Neutrophil (primary cell): ENCODE measurements around the gene PDE4D.
"Not testable (repeated sequence)": the region's sequence is repeated elsewhere in the genome, so short reads cannot be mapped to it uniquely, and the experiment has no call there.

ENCODE experiments used
- H3K27ac ChIP-seq: fragments of 200-600 bp; sonication (generic); 2 replicates; pipeline ENCODE4 v1.5.1; 2016; ENCODE audit warnings: mild to moderate bottlenecking, moderate library complexity
- H3K27me3 ChIP-seq: fragments of 200-600 bp; sonication (generic); 2 replicates; pipeline ENCODE4 v1.6.0; 2016; ENCODE audit warnings: mild to moderate bottlenecking
- H3K36me3 ChIP-seq: fragments of 200-600 bp; sonication (generic); 2 replicates; pipeline ENCODE4 v1.5.1; 2017
- H3K4me1 ChIP-seq, 2 experiments: fragments of 200-600 bp in 1 of 2; sonication (generic) in 1 of 2; 1 replicate in 1 of 2; 2 replicates in 1 of 2; pipeline versions ENCODE4 v1.5.1 to v1.6.1; 2013 to 2016; ENCODE audit warnings: low read depth in 1 of 2, low read length in 1 of 2, mild to moderate bottlenecking in 1 of 2, moderate library complexity in 1 of 2; ENCODE audit not compliant: control insufficient read depth in 1 of 2, insufficient read depth in 1 of 2
- H3K4me3 ChIP-seq, 2 experiments: fragments of 200-600 bp in 1 of 2; sonication (generic) in 1 of 2; 1 replicate in 1 of 2; 2 replicates in 1 of 2; pipeline ENCODE4 v1.5.1; 2013 to 2016; ENCODE audit warnings: low read depth in 1 of 2, low read length in 1 of 2, mild to moderate bottlenecking in 1 of 2, moderate library complexity in 1 of 2
- H3K9me3 ChIP-seq: fragments of 200-600 bp; sonication (generic); 2 replicates; pipeline ENCODE4 v1.5.1; 2016
- TF ChIP-seq, protein P1 (sequence below): fragments of 200-600 bp; sonication (generic); IDR thresholded peaks from 2 replicates; pipeline ENCODE4 v1.5.1; 2016; ENCODE audit warnings: antibody characterized with exemption

PDE4D gene

DNA sequence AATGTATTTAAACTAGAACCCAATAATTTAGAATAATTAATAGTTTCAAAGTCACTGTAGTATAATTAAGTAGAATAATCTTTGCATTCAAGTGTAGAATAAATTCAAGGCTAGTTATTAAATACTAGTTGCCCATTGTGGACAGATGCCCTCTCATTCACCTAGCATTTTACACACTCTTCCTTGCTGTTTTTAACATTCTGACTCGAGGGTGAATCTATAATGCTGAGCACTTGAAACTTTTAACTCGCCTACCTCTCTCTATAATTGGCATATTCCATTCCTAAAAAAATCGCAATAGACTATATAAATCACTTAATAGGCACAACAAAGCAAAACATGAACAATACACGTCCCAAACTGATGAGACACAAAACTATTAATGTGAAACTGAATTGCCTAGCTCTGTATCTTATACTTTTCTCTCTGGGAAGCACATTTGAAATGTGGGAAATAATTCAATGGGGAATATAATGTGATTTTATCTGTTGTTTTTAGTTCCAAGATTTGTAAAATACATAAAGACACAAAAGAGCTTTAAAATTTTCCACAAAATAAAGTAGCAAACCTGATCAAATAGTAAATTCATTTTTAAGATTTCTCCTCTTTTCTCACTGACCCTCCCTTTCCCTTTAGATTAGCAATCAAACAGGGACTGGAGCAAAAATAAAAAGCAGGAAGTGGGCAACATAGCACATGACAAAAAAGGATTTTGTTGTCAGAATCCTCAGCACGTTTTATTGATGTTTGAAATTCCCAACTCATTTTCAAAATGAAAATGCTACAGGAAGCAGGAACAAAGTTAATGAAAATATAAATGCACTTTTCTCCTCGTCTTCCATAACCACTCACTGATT is 295.6 kb downstream of the PDE4D start:
- peak overlapping the region; percentile 46 for H3K27ac ChIP-seq

DNA sequence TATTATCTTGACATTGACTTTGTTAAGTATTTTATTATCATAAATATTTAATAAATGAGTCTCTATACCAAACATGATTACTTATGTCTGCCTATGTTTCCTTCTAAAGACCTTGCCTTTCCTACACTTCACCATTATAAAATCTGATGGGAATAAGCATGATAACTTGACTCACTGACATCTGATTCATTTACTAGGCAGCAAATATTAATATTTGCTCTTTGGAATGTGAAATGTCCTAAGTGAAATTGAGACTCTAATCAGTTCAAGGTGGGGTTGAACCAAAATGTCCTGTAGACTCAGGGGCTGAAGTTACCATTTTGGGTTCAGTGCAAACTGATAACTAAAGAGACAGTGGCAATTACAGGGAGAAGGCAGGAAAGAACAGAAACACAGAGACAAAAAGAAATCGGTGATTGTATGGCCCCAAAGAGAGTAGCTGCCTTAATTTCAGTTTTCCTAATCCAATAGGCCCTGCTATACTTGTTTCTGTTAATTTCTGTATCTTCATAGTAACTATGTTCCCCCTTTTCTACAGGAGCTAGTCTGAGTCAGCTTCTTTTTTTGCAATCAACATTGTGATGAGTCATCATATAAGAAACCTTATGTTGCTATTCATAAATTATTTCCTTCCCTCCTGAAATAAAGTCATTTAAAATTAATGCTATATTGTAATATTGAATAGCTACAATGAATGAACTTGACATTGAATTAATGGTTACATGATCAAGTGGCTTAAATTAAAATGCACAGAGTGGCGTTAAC is 296.8 kb downstream of the PDE4D start:
- Histone ChIP-seq H3K9me3 (no peaks in the 10 kb centered on the region), H3K36me3 (no peaks in the 10 kb centered on the region), H3K27me3 (no peaks in the 10 kb centered on the region), H3K4me1 (peaks cover 3 to 12% of the 10 kb centered on the region in 2 experiments), H3K4me3 (no peak overlapping the region), H3K27ac (no peak overlapping the region)
- TF ChIP-seq, protein P1, sequence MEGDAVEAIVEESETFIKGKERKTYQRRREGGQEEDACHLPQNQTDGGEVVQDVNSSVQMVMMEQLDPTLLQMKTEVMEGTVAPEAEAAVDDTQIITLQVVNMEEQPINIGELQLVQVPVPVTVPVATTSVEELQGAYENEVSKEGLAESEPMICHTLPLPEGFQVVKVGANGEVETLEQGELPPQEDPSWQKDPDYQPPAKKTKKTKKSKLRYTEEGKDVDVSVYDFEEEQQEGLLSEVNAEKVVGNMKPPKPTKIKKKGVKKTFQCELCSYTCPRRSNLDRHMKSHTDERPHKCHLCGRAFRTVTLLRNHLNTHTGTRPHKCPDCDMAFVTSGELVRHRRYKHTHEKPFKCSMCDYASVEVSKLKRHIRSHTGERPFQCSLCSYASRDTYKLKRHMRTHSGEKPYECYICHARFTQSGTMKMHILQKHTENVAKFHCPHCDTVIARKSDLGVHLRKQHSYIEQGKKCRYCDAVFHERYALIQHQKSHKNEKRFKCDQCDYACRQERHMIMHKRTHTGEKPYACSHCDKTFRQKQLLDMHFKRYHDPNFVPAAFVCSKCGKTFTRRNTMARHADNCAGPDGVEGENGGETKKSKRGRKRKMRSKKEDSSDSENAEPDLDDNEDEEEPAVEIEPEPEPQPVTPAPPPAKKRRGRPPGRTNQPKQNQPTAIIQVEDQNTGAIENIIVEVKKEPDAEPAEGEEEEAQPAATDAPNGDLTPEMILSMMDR, result no peak

More for the DNA sequence above, 295.6 kb downstream of the PDE4D start:
- TF ChIP-seq, protein P1, result no peak
- Histone ChIP-seq H3K9me3 (no peaks in the 10 kb centered on the region), H3K27me3 (no peaks in the 10 kb centered on the region), H3K4me1 (peaks cover 3 to 12% of the 10 kb centered on the region in 2 experiments), H3K36me3 (no peaks in the 10 kb centered on the region), H3K4me3 (no peak overlapping the region)

DNA sequence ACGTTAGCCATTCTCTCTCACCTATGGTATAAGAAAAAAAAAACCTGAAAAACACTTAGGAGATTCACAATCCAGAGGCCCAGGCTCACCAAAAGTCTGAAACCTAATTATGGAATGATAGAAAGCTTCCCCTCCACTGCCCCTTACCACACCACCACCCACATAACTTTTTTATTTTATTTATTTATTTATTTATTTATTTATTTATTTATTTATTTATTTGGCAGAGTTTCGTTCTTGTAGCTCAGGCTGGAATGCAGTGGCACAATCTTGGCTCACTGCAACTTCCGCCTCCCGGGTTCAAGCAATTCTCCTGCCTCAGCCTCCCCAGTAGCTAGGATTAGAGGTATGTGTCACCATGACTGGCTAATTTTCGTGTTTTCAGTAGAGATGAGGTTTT is 299.4 kb downstream of the PDE4D start:
- not testable (repeated sequence) for H3K9me3 ChIP-seq, H3K4me3 ChIP-seq, H3K27ac ChIP-seq, H3K36me3 ChIP-seq, H3K27me3 ChIP-seq
- H3K4me1 ChIP-seq, result peaks cover 3 to 12% of the 10 kb centered on the region in 2 experiments

DNA sequence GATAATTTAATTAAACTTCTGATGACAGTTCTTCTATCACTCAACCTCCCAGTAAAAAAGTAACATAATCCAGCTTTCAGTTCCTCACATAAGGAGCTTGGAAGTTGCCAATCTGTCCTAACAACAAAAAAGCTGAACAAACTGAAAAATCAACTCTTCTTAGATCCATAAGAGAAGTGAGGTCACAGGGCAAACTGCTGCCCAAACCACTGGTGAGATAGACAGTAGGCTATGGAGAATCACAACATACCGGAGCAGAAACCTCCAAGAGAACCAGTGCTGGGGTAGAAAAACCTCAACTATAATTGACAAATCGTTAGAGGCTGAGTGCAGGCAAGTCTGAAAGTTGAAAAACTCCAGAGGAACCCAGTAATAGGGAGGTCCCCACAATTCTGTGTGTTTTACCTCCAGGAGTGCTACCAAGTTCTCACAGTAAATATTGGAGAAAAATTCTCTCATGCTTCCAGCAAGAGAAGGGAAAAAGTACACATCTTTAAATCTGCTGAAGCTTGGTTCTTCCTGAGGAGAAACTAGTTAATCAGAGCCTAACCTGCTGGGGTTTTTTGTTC is 300.0 kb downstream of the PDE4D start:
- Histone ChIP-seq H3K27ac (no peak overlapping the region), H3K36me3 (no peaks in the 10 kb centered on the region), H3K4me3 (no peak overlapping the region), H3K9me3 (no peaks in the 10 kb centered on the region), H3K4me1 (peaks cover under 1 to 6% of the 10 kb centered on the region in 2 experiments), H3K27me3 (no peaks in the 10 kb centered on the region)
- TF ChIP-seq, protein P1, result no peak

DNA sequence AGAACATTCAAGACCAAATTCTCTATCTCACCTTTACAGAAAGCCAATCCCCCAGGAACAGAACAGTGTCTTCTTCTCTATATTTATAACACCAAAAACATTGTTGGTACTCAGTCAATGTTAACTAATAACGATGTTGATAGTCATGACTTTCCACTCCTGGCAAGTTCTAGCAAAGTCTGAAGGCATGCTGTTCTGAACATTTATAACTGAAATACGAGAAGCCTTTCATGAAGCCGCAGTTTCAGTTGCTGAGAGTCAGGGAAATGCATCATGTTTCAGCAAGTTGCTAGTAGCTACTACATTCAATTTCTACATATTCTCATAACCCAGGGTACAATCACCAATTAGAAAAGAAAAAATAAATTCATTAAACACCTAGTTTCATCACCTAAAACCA is 301.4 kb downstream of the PDE4D start:
- Histone ChIP-seq H3K27ac (no peak overlapping the region), H3K4me1 (no peaks in the 10 kb centered on the region), H3K36me3 (no peaks in the 10 kb centered on the region), H3K9me3 (no peaks in the 10 kb centered on the region), H3K27me3 (no peaks in the 10 kb centered on the region), H3K4me3 (no peak overlapping the region)
- TF ChIP-seq, protein P1, result no peak
